Fibroblast of peridontal ligament (primary cell): ENCODE measurements around the gene GPR151.

Source experiments
- DNase-seq: peaks from one replicate; pipeline ENCODE4 v3.0.0-alpha.2; 2010; ENCODE audit errors: extremely low read depth

Gene GPR151

GRCh38 chr5:146520731-146521130, 4.7 kb upstream of the GPR151 start:
- no peak for DNase-seq

GRCh38 chr5:146519554-146519953, 3.6 kb upstream of the GPR151 start:
- no peak for DNase-seq

GRCh38 chr5:146515473-146516150, 378 bp downstream of the GPR151 start:
- no peak for DNase-seq

GRCh38 chr5:146514575-146514974, 1.4 kb downstream of the GPR151 start:
- no peak for DNase-seq

- DNase-seq = no peak
Observed at GRCh38 chr5:146513462-146513861, 2.5 kb downstream of the GPR151 start.

- DNase-seq = peak; percentile 30
Observed at GRCh38 chr5:146510559-146511125, 5.3 kb downstream of the GPR151 start.

- no peak for DNase-seq
Observed at GRCh38 chr5:146507428-146507827, 8.6 kb downstream of the GPR151 start.

- no peak for DNase-seq
Observed at GRCh38 chr5:146499680-146500079, 16.3 kb downstream of the GPR151 start.

- no peak for DNase-seq
Observed at GRCh38 chr5:146494656-146495055, 21.3 kb downstream of the GPR151 start.

GRCh38 chr5:146490089-146490843, 25.7 kb downstream of the GPR151 start:
- DNase-seq = no peak

- no peak for DNase-seq
Observed at GRCh38 chr5:146484714-146485391, 31.1 kb downstream of the GPR151 start.

- DNase-seq = no peak
Observed at GRCh38 chr5:146482775-146483174, 33.2 kb downstream of the GPR151 start.

- no peak for DNase-seq
Observed at GRCh38 chr5:146475906-146476305, 40.1 kb downstream of the GPR151 start.

- DNase-seq = no peak
Observed at GRCh38 chr5:146475190-146475780, 40.7 kb downstream of the GPR151 start.

GRCh38 chr5:146474065-146474464, 41.9 kb downstream of the GPR151 start:
- no peak for DNase-seq

GRCh38 chr5:146467760-146468159, 48.2 kb downstream of the GPR151 start:
- no peak for DNase-seq

GRCh38 chr5:146466521-146467349, 49.3 kb downstream of the GPR151 start:
- peak; percentile 45 for DNase-seq

GRCh38 chr5:146463446-146463845, 52.5 kb downstream of the GPR151 start:
- no peak for DNase-seq
